Type B pancreatic cell (in vitro differentiated cells): ENCODE data around the gene NOG. TPM values are rescaled to one million over a fixed set of nuclear protein-coding genes. Genes with fewer than 3 reads are reported as not detected.

ENCODE experiments used
- DNase-seq: peaks from one replicate; pipeline ENCODE4 v3.0.0; 2021; ENCODE audit warnings: mixed read lengths; ENCODE audit not compliant: unreplicated experiment; ENCODE audit errors: extremely low spot score
- H3K27ac Mint-ChIP-seq: 2 replicates; pipeline ENCODE4 v1.8.0; 2021; ENCODE audit warnings: mild to moderate bottlenecking, mixed read lengths
- H3K27me3 Mint-ChIP-seq: 2 replicates; pipeline ENCODE4 v1.8.0; 2021; ENCODE audit warnings: mixed read lengths
- H3K36me3 Mint-ChIP-seq: 2 replicates; pipeline ENCODE4 v1.8.0; 2021; ENCODE audit warnings: mixed read lengths
- H3K4me1 Mint-ChIP-seq: one replicate; pipeline ENCODE4 v1.8.0; 2021; ENCODE audit warnings: mixed read lengths; ENCODE audit not compliant: unreplicated experiment
- H3K4me3 Mint-ChIP-seq: 2 replicates; pipeline ENCODE4 v1.8.0; 2021; ENCODE audit warnings: mild to moderate bottlenecking, mixed read lengths
- H3K9me3 Mint-ChIP-seq: 2 replicates; pipeline ENCODE4 v1.8.0; 2021; ENCODE audit warnings: mixed read lengths
- total RNA-seq: library from RNA; stranded (reverse); gene quantifications from 2 replicates; pipeline ENCODE4 v1.2.1, GENCODE V29; 2021; ENCODE audit warnings: low replicate concordance
- TF ChIP-seq, protein P1 (sequence below): fragments of 200-600 bp; sonication (generic); conservative IDR thresholded peaks from 2 replicates; pipeline ENCODE4 v1.5.0; 2021; ENCODE audit warnings: antibody characterized with exemption, mild to moderate bottlenecking

Gene NOG
- total RNA-seq, 1 donor from 2014 or later: 13.7 TPM

DNA sequence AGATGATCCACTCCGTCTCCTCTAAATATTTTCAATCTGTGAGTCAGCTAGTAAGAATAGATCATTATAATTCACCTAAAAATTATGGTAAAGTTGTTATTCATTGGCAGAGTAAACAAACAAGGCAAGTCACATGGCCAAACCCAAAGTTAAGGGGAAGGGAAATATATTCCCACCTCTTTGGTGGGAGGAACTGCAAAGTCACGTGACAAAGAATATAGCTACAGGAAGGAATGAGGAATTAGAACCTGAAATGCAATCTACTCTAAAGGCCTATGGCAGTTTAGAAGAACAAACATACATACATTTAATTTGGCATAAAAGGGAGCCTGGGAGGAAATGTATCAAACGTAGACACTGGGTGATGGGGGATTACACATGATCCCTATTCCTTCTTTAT lies 48.9 kb downstream of the NOG start:
- Mint-ChIP-seq H3K9me3 (no peaks in the 10 kb centered on the region), H3K36me3 (no peaks in the 10 kb centered on the region), H3K27ac (no peak overlapping the region), H3K27me3 (peaks cover 41% of the 10 kb centered on the region), H3K4me1 (peaks cover 9% of the 10 kb centered on the region), H3K4me3 (no peak overlapping the region)
- TF ChIP-seq, protein P1, sequence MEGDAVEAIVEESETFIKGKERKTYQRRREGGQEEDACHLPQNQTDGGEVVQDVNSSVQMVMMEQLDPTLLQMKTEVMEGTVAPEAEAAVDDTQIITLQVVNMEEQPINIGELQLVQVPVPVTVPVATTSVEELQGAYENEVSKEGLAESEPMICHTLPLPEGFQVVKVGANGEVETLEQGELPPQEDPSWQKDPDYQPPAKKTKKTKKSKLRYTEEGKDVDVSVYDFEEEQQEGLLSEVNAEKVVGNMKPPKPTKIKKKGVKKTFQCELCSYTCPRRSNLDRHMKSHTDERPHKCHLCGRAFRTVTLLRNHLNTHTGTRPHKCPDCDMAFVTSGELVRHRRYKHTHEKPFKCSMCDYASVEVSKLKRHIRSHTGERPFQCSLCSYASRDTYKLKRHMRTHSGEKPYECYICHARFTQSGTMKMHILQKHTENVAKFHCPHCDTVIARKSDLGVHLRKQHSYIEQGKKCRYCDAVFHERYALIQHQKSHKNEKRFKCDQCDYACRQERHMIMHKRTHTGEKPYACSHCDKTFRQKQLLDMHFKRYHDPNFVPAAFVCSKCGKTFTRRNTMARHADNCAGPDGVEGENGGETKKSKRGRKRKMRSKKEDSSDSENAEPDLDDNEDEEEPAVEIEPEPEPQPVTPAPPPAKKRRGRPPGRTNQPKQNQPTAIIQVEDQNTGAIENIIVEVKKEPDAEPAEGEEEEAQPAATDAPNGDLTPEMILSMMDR: no peak
- DNase-seq: no peak

Other genes with a start within 250 kb of the NOG start
- 2.0 and 4.1 TPM in 2 replicates for gene C17orf67, start 240.2 kb downstream of the NOG start, total RNA-seq
- 5.3 and 6.9 TPM in 2 replicates for gene DGKE, start 240.5 kb downstream of the NOG start, total RNA-seq